ENCODE results near the gene SLC35C1. TPM values are rescaled to one million over a fixed set of nuclear protein-coding genes. Genes with fewer than 3 reads are reported as not detected.

The SLC35C1 gene
- polyA plus RNA-seq, 1 experiment, result 4.7 TPM

DNA sequence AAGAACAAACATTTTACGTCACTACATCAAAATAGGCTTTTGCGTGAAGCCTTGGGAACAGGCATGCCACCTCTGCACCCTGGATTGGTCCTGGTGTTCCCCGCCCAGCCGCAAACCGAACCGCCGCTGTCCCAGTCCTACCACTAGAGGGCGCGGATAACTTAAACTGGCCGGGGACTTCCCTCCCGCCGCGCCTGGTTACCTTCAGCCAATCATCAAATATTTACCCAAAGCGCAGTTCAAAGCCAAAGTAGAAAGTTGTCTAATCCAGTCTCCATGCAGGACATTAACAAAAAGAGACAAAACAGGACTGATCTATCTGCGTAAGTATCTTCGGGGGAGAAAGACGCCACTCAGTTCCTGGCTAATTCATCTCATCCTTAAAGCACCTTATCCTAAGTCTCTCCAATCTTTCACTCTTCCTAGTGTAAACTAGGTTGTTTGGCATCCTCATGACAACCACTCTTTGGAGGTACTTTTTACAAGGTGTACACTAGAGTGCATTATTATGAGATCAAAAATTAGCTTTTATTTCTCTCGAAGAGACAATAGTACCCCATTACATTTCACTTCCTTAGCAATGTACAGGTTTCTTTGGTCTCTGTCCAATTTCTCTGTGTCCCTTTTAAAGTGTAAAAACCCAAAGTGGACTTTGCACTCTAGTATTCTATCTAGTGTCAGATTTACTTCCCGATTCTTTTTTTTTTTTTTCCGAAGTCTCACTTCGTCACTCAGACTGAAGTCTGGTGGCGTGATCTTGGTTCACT lies 38.4 kb downstream of the SLC35C1 start:
- no peaks in the 10 kb centered on the region for H3K9me3 ChIP-seq (ENCODE audit: control insufficient read depth, insufficient read depth, low read length)
- H3K4me3 ChIP-seq (ENCODE audit: low read depth, low read length), result peak overlapping the region; percentile 12; the same call in 1 of the 2 replicates
- peak; percentile 95 for TF ChIP-seq CTCF (IDR thresholded peaks at IDR 0.05; ENCODE audit: low read depth, low read length)
- POLR2A ChIA-PET, result interaction anchor here (0.7 kb wide), 1 partner anchor 122 kb away, joined by 4 read pairs; no protein-coding TSS in a partner anchor
- CTCF ChIA-PET, result interaction anchor here (0.5 to 5.7 kb wide), 30 partner anchors 9 to 1259 kb away, joined by 3 to 71 read pairs (median 6); partner anchors contain the start of gene PEX16
- peaks cover 5% of the 10 kb centered on the region for H3K27me3 ChIP-seq (ENCODE audit: control insufficient read depth, insufficient read depth, low read length)
- peak; percentile 68 for DNase-seq (ENCODE audit: low read depth, low spot score)
- H3K27ac ChIP-seq (ENCODE audit: low read depth, low read length), result no peak overlapping the region

DNA sequence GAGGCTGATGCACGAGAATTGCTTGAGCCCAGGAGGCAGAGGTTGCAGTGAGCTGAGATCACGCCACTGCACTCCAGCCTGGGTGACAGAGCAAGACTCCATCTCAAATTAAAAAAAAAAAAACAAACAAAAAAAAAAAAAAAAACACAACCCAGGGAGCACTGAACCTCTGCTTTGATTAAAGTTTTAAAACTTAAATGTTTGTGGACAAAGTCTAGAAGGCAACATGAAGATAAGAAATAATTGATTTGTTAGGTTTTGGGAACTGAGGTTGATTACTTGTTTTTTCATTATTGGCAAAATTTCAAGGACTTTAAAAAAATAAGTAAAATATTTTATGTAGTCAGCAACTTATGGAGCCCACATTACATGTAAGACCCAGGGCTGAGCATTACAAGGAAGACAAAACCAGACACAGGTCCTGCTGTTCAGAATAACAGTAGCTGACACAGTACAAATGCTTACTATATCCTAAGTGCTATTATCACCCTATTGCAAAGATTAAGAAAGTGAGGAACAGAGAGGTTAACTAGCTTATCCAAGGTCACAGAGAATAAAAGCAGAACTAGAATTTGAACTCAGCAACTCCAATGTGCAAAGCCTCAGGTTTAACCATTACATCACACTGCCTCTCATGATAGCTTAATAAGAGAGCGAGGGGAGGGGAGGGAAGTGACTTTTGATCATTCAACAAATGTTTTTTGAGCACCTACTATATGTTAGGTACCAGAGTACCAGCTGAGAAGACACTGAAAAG lies 40.1 kb downstream of the SLC35C1 start:
- Histone ChIP-seq H3K4me3 (ENCODE audit: low read depth, low read length) (no peak overlapping the region), H3K9me3 (ENCODE audit: control insufficient read depth, insufficient read depth, low read length) (no peaks in the 10 kb centered on the region), H3K27me3 (ENCODE audit: control insufficient read depth, insufficient read depth, low read length) (peaks cover 3% of the 10 kb centered on the region), H3K27ac (ENCODE audit: low read depth, low read length) (no peak overlapping the region)
- ChIA-PET CTCF (interaction anchor here (0.7 to 5.7 kb wide), 8 partner anchors 10 to 171 kb away, joined by 3 to 71 read pairs (median 5); no protein-coding TSS in a partner anchor), POLR2A (interaction anchor here (0.8 kb wide), 1 partner anchor 28 kb away, joined by 3 read pairs; no protein-coding TSS in a partner anchor)
- no peak for TF ChIP-seq CTCF (IDR thresholded peaks at IDR 0.05; ENCODE audit: low read depth, low read length)
- no peak for DNase-seq (ENCODE audit: low read depth, low spot score)

DNA sequence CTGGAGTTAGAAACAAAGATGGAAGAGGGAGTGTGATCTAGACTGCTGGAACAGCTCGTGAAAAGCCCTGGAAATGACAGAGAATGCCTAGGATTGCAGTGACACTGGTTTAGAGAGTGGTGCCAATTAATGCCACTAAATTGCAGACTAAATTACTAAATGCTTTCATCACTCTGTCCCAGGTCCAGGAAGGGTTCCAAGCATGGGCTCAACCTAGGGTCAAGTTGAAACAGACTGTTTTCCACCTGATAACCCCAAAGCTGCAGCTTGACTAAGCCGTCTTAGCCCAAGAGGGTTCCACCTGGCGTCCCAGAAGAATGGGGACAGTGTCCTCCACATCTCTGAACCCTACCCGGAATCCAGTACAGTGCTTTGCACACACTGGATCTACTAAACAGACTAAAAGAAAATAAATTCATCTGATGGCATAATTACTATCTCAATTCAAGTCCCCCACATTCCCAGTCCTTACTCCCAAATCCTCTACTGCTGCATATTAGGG lies 41.3 kb downstream of the SLC35C1 start:
- CTCF ChIA-PET, result interaction anchor here (1.0 to 5.7 kb wide), 4 partner anchors 13 to 75 kb away, joined by 3 to 71 read pairs (median 4); no protein-coding TSS in a partner anchor
- H3K27ac ChIP-seq (ENCODE audit: low read depth, low read length), result no peak overlapping the region
- POLR2A ChIA-PET, result interaction anchor here (0.9 to 1.4 kb wide), 6 partner anchors 11 to 72 kb away, joined by 3 to 24 read pairs (median 6); partner anchors contain the start of genes PEX16 and SLC35C1
- TF ChIP-seq CTCF (IDR thresholded peaks at IDR 0.05; ENCODE audit: low read depth, low read length), result no peak
- DNase-seq (ENCODE audit: low read depth, low spot score), result no peak
- H3K4me3 ChIP-seq (ENCODE audit: low read depth, low read length), result no peak overlapping the region
- H3K27me3 ChIP-seq (ENCODE audit: control insufficient read depth, insufficient read depth, low read length), result peaks cover 3% of the 10 kb centered on the region
- no peaks in the 10 kb centered on the region for H3K9me3 ChIP-seq (ENCODE audit: control insufficient read depth, insufficient read depth, low read length)

DNA sequence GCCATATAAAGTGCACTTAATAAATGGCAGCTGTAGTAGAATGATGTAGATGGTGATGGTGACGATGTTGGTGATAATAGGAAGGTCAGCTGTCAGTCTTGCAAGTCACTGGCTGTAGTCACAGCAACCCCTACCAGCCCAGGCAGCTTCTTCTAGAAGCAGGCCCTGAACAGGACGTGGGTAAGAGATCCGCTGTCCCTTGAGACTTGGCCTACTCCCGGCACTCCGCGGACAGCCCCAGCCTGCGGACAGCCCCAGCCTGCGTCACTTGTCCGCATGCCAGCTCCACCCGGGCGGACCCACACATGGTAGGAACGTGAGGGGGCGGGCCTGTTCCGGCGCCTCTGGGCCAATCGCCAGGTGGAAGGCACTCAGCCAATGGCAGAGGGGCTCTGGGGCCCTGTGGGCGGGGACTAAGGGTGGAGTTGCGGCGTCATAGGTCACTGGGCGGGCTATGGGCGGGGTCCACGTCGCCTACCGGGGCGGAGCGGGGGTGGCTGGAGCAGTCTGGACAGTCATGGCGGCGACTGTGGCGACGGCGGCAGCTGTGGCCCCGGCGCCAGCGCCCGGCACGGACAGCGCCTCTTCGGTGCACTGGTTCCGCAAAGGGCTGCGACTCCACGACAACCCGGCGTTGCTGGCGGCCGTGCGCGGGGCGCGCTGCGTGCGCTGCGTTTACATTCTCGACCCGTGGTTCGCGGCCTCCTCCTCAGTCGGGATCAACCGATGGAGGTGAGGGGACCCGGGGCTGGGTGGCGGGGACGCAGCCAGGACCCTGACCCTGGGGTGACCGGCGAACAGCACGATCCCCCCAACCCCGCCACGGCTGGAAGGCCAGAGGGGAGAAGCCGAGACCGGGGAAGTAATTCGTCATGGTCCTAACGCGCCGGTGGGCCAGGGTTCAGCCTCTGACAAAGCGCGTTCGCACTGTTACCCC lies 42.3 kb downstream of the SLC35C1 start, which contains the start of gene CRY2:
CRY2 (plus strand) TSS at position 502 of the 937 bp plus-strand sequence; CDS start at position 518, 16 bp downstream.
- POLR2A ChIA-PET, result interaction anchor here (0.5 to 1.4 kb wide), 15 partner anchors 10 to 484 kb away, joined by 3 to 24 read pairs (median 4); partner anchors contain the start of genes PEX16 and SLC35C1
- H3K9me3 ChIP-seq (ENCODE audit: control insufficient read depth, insufficient read depth, low read length), result no peaks in the 10 kb centered on the region
- DNase-seq (ENCODE audit: low read depth, low spot score), result peak; percentile 97

More for the DNA sequence above, 42.3 kb downstream of the SLC35C1 start, which contains the start of gene CRY2:
- Histone ChIP-seq H3K27ac (ENCODE audit: low read depth, low read length) (peak within 1 kb of the TSS; percentile 80), H3K27me3 (ENCODE audit: control insufficient read depth, insufficient read depth, low read length) (peaks cover 3% of the 10 kb centered on the region), H3K4me3 (ENCODE audit: low read depth, low read length) (peak within 1 kb of the TSS; percentile 88)
- CTCF ChIA-PET, result interaction anchor here (0.6 to 5.7 kb wide), 5 partner anchors 12 to 235 kb away, joined by 3 to 71 read pairs (median 3); no protein-coding TSS in a partner anchor
- no peak for TF ChIP-seq CTCF (IDR thresholded peaks at IDR 0.05; ENCODE audit: low read depth, low read length)
